SK-N-SH (cell line): Measurements from ENCODE around the gene PNMA3. TPM values are rescaled to one million over a fixed set of nuclear protein-coding genes. Genes with fewer than 3 reads are reported as not detected.

Experiments
- CTCF ChIA-PET: fragments of 300-600, 350-600 bp; formaldehyde crosslinking; extraction: SDS; loops from one replicate; lab custom pipeline; 2021; lab: Yijun Ruan, JAX
- POLR2A ChIA-PET: fragments of 350-600 bp; sonication (Branson Sonifier 250); formaldehyde crosslinking; extraction: SDS; loops from one replicate; lab custom pipeline; 2020; ENCODE audit warnings: antibody characterized with exemption, inconsistent platforms; lab: Yijun Ruan, JAX
- DNase-seq: peaks from one replicate; pipeline ENCODE4 v3.0.0; 2012
- H2AFZ ChIP-seq: fragments of 200-600 bp; sonication (generic); 2 replicates; pipeline ENCODE4 v1.8.1; 2016; ENCODE audit warnings: antibody characterized with exemption, mild to moderate bottlenecking, low read depth
- H3F3A ChIP-seq: fragments of 200-600 bp; sonication (generic); replicated peaks from 2 replicates; pipeline ENCODE3; 2016; ENCODE audit warnings: antibody characterized with exemption, mild to moderate bottlenecking; ENCODE audit not compliant: insufficient read depth
- H3K27ac ChIP-seq, 2 experiments: fragments of 200-500 bp in 1 of 2; fragments of 200-600 bp in 1 of 2; sonication (Bioruptor generic) in 1 of 2; sonication (generic), shearing (Covaris generic) in 1 of 2; 2 replicates each; pipeline versions ENCODE4 v1.5.1 to v1.6.1; 2014 to 2016; ENCODE audit warnings: low read depth in 2 of 2, inconsistent platforms in 1 of 2, low read length in 1 of 2, mild to moderate bottlenecking in 1 of 2, mixed read lengths in 1 of 2
- H3K27me3 ChIP-seq: fragments of 200-600 bp; sonication (generic), shearing (Covaris generic); 2 replicates; pipeline ENCODE4 v1.6.1; 2016; ENCODE audit warnings: mixed run types; ENCODE audit not compliant: insufficient read depth
- H3K36me3 ChIP-seq, 2 experiments: fragments of 200-500 bp in 1 of 2; fragments of 200-600 bp in 1 of 2; sonication (Bioruptor generic) in 1 of 2; sonication (generic) in 1 of 2; replicated peaks in 1 of 2; 2 replicates each; pipeline versions ENCODE3 to v1.5.1; 2014 to 2016; ENCODE audit warnings: low read length in 1 of 2, mild to moderate bottlenecking in 1 of 2; ENCODE audit not compliant: insufficient read depth in 2 of 2, control insufficient read depth in 1 of 2
- H3K4me1 ChIP-seq, 2 experiments: fragments of 200-500 bp in 1 of 2; fragments of 200-600 bp in 1 of 2; sonication (Bioruptor generic) in 1 of 2; sonication (generic), shearing (Covaris generic) in 1 of 2; 2 replicates each; pipeline versions ENCODE4 v1.5.1 to v1.6.1; 2014 to 2016; ENCODE audit warnings: low read depth in 1 of 2, low read length in 1 of 2, mixed run types in 1 of 2; ENCODE audit not compliant: insufficient read depth in 2 of 2, control insufficient read depth in 1 of 2
- H3K4me2 ChIP-seq: fragments of 200-600 bp; sonication (generic), shearing (Covaris generic); 2 replicates; pipeline ENCODE4 v1.6.1; 2017; ENCODE audit warnings: mixed run types
- H3K4me3 ChIP-seq, 2 experiments: fragments of 200-500 bp in 1 of 2; fragments of 200-600 bp in 1 of 2; sonication (Bioruptor generic) in 1 of 2; sonication (generic), shearing (Covaris generic) in 1 of 2; 2 replicates each; pipeline versions ENCODE4 v1.5.1 to v1.8.1; 2014 to 2016; ENCODE audit warnings: low read depth in 2 of 2, inconsistent platforms in 1 of 2, low read length in 1 of 2, mild to moderate bottlenecking in 1 of 2, mixed read lengths in 1 of 2, moderate library complexity in 1 of 2
- H3K79me2 ChIP-seq: fragments of 200-600 bp; sonication (generic); 2 replicates; pipeline ENCODE4 v1.8.1; 2017; ENCODE audit warnings: mild to moderate bottlenecking; ENCODE audit not compliant: insufficient read depth
- H3K9ac ChIP-seq: fragments of 200-600 bp; sonication (generic); 2 replicates; pipeline ENCODE4 v1.6.1; 2017; ENCODE audit warnings: mixed run types
- H3K9me2 ChIP-seq: fragments of 200-600 bp; sonication (generic); 2 replicates; pipeline ENCODE4 v1.6.1; 2017; ENCODE audit warnings: mixed run types
- H3K9me3 ChIP-seq: fragments of 200-600 bp; sonication (generic); 2 replicates; pipeline ENCODE4 v1.6.1; 2017; ENCODE audit warnings: mixed run types, mild to moderate bottlenecking, moderate library complexity
- H4K20me1 ChIP-seq: fragments of 200-600 bp; sonication (generic); 2 replicates; pipeline ENCODE4 v1.6.1; 2017; ENCODE audit warnings: mild to moderate bottlenecking, mixed run types; ENCODE audit not compliant: insufficient read depth
- EZH2phosphoT487 ChIP-seq: fragments of 200-600 bp; sonication (generic); IDR thresholded peaks from 2 replicates; pipeline ENCODE4 v1.6.1; 2017; ENCODE audit warnings: low read depth, mixed run types, mild to moderate bottlenecking, antibody characterized with exemption, moderate library complexity, borderline replicate concordance
- FOSL2 ChIP-seq: IDR thresholded peaks from 2 replicates; pipeline ENCODE4 v1.4.0; 2012; ENCODE audit warnings: low read depth, mild to moderate bottlenecking, moderate library complexity, borderline replicate concordance
- GABPA ChIP-seq: IDR thresholded peaks from 2 replicates; pipeline ENCODE4 v1.4.0; 2012; ENCODE audit warnings: low read depth, mild to moderate bottlenecking
- GATA2 ChIP-seq: sonication (generic); formaldehyde crosslinking; IDR thresholded peaks from 2 replicates; pipeline ENCODE4 v1.5.0; 2020; ENCODE audit warnings: mild to moderate bottlenecking, missing genetic modification reagents
- JUND ChIP-seq: IDR thresholded peaks from 2 replicates; pipeline ENCODE4 v1.4.0; 2012
- MXI1 ChIP-seq: IDR thresholded peaks from 2 replicates; pipeline ENCODE4 v1.6.1; 2012; ENCODE audit warnings: mild to moderate bottlenecking, low read depth, low read length, improper control_type of control experiment
- POLR2AphosphoS5 ChIP-seq: IDR thresholded peaks from 2 replicates; pipeline ENCODE4 v1.6.1; 2012; ENCODE audit warnings: low read depth, low read length
- RAD21 ChIP-seq: IDR thresholded peaks from 2 replicates; pipeline ENCODE4 v1.6.1; 2012; ENCODE audit warnings: mild to moderate bottlenecking, low read length
- RCOR1 ChIP-seq: fragments of 150-350 bp; IDR thresholded peaks from 2 replicates; pipeline ENCODE4 v1.6.1; 2017; ENCODE audit warnings: antibody characterized with exemption, low read length
- RFX5 ChIP-seq: IDR thresholded peaks from 2 replicates; pipeline ENCODE4 v1.6.1; 2012; ENCODE audit warnings: mild to moderate bottlenecking, improper control_type of control experiment, low read length
- RXRA ChIP-seq: IDR thresholded peaks from 2 replicates; pipeline ENCODE4 v1.4.0; 2012; ENCODE audit warnings: low read depth, mild to moderate bottlenecking, borderline replicate concordance
- SIN3A ChIP-seq: IDR thresholded peaks from 2 replicates; pipeline ENCODE4 v1.6.1; 2012; ENCODE audit warnings: low read depth, mild to moderate bottlenecking, low read length, moderate library complexity, borderline replicate concordance
- TAF1 ChIP-seq: IDR thresholded peaks from 2 replicates; pipeline ENCODE4 v1.6.1; 2012; ENCODE audit warnings: low read depth, mild to moderate bottlenecking, low read length, moderate library complexity, borderline replicate concordance
- TCF12 ChIP-seq: IDR thresholded peaks from 2 replicates; pipeline ENCODE4 v1.4.0; 2012
- TEAD4 ChIP-seq: IDR thresholded peaks from 2 replicates; pipeline ENCODE4 v1.4.0; 2012; ENCODE audit warnings: mild to moderate bottlenecking, borderline replicate concordance; ENCODE audit not compliant: insufficient read depth
- YY1 ChIP-seq: IDR thresholded peaks from 2 replicates; pipeline ENCODE4 v1.4.0; 2012; ENCODE audit warnings: low read depth, mild to moderate bottlenecking
- WGBS: methylation state at CpG from one replicate; pipeline ENCODE4 v1.1.6; 2017; ENCODE audit warnings: low lambda C conversion rate; 5-methylcytosine and 5-hydroxymethylcytosine counted together
- polyA plus RNA-seq, 3 experiments: library from polyadenylated mRNA; depleted of rRNA; stranded (reverse); fragments of >200 nt; gene quantifications; 2 replicates each; pipeline ENCODE4 v1.2.3, GENCODE V29; 2012
- TF ChIP-seq, protein P1 (sequence below): fragments of 150-350 bp; IDR thresholded peaks from 2 replicates; pipeline ENCODE4 v1.6.1; 2017; ENCODE audit warnings: antibody characterized with exemption, low read length, low read depth, borderline replicate concordance
- TF ChIP-seq, protein P2 (sequence below): IDR thresholded peaks from 2 replicates; pipeline ENCODE4 v1.4.0; 2012; ENCODE audit warnings: low read depth, borderline replicate concordance
- TF ChIP-seq, protein P3 (sequence below): fragments of 200-600 bp; sonication (generic); IDR thresholded peaks from 2 replicates; pipeline ENCODE4 v1.6.1; 2017; ENCODE audit warnings: antibody characterized with exemption, mild to moderate bottlenecking, moderate library complexity
- TF ChIP-seq, protein P4 (sequence below): IDR thresholded peaks from 2 replicates; pipeline ENCODE4 v1.4.0; 2012; ENCODE audit warnings: low read depth
- TF ChIP-seq, protein P5 (sequence below): IDR thresholded peaks from 2 replicates; pipeline ENCODE4 v1.4.0; 2012; ENCODE audit warnings: low read depth, borderline replicate concordance

PNMA3 gene
- polyA plus RNA-seq, 1 of the 3 experiments (the other 2 are of a cell fraction), result 0.12 TPM

DNA sequence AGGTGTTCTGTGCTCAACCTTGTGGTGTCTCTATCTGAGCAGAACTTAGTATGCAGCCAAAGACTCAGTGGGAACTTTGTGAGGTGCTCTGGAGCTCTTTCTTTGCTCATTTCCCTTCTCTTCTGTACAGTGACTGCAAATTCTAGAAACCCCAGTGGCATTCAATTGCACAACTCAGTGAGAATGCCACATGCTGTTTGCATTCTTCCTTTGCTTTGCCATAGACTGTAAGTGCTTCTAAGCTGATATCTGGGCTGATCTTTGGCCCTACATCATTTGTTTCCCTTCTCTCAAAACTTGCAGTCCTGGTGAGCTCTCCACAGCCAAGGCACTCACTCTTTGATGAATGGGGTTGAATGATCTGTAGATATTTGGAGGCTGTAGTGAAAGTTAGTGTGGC, 7.0 kb downstream of the PNMA3 start:
- H3K27ac ChIP-seq, result no peak overlapping the region
- ChIA-PET POLR2A (no interaction called here), CTCF (interaction anchor here (0.9 to 1.3 kb wide), 4 partner anchors 10 to 319 kb away, joined by 3 to 5 read pairs (median 4); no protein-coding TSS in a partner anchor)
- DNase-seq, result no peak
- H2AFZ ChIP-seq, result no peak overlapping the region
- H3K36me3 ChIP-seq, result no peaks in the 10 kb centered on the region
- no peaks in the 10 kb centered on the region for H3K79me2 ChIP-seq
- TF ChIP-seq, protein P1, sequence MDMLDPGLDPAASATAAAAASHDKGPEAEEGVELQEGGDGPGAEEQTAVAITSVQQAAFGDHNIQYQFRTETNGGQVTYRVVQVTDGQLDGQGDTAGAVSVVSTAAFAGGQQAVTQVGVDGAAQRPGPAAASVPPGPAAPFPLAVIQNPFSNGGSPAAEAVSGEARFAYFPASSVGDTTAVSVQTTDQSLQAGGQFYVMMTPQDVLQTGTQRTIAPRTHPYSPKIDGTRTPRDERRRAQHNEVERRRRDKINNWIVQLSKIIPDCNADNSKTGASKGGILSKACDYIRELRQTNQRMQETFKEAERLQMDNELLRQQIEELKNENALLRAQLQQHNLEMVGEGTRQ, result no peak
- TF ChIP-seq FOSL2 (no peak), SIN3A (no peak), GABPA (no peak), RCOR1 (no peak), RXRA (no peak), TCF12 (no peak), MXI1 (no peak), TEAD4 (no peak)
- TF ChIP-seq, protein P2, sequence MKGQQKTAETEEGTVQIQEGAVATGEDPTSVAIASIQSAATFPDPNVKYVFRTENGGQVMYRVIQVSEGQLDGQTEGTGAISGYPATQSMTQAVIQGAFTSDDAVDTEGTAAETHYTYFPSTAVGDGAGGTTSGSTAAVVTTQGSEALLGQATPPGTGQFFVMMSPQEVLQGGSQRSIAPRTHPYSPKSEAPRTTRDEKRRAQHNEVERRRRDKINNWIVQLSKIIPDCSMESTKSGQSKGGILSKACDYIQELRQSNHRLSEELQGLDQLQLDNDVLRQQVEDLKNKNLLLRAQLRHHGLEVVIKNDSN, result no peak
- TF ChIP-seq, protein P3, sequence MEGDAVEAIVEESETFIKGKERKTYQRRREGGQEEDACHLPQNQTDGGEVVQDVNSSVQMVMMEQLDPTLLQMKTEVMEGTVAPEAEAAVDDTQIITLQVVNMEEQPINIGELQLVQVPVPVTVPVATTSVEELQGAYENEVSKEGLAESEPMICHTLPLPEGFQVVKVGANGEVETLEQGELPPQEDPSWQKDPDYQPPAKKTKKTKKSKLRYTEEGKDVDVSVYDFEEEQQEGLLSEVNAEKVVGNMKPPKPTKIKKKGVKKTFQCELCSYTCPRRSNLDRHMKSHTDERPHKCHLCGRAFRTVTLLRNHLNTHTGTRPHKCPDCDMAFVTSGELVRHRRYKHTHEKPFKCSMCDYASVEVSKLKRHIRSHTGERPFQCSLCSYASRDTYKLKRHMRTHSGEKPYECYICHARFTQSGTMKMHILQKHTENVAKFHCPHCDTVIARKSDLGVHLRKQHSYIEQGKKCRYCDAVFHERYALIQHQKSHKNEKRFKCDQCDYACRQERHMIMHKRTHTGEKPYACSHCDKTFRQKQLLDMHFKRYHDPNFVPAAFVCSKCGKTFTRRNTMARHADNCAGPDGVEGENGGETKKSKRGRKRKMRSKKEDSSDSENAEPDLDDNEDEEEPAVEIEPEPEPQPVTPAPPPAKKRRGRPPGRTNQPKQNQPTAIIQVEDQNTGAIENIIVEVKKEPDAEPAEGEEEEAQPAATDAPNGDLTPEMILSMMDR, result no peak
- no peak overlapping the region for H3K9ac ChIP-seq
- no peaks in the 10 kb centered on the region for H3K4me1 ChIP-seq
- no peaks in the 10 kb centered on the region for H3K9me3 ChIP-seq
- no peaks in the 10 kb centered on the region for H4K20me1 ChIP-seq
- no peaks in the 10 kb centered on the region for H3F3A ChIP-seq
- H3K4me2 ChIP-seq, result no peak overlapping the region
- no peak overlapping the region for H3K4me3 ChIP-seq
- H3K27me3 ChIP-seq, result peaks cover 4% of the 10 kb centered on the region; the same call in 1 of the 2 replicates
- no peaks in the 10 kb centered on the region for H3K9me2 ChIP-seq

DNA sequence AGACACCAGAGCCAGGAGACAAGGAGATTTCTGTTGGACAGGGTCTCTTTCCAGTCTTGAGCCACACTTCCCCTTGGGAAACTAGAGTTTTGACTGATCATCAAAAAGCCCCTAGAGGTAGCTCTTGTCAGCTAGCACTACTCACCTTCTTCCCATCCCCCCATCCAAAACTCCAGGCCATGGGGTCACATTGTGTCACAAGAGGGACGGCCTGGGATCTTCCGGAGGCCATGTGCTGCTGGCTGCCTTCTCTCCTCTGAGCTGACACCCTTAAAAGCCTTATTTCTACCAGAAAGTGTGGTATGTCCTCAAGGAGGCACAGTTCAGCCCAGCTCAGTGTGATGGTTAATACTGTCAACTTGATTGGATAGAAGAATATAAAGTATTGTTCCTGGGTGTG, 7.8 kb downstream of the PNMA3 start:
- H3K36me3 ChIP-seq, result no peaks in the 10 kb centered on the region
- H3F3A ChIP-seq, result no peaks in the 10 kb centered on the region
- no peaks in the 10 kb centered on the region; the same call in 1 of the 2 replicates for H3K27me3 ChIP-seq
- 23% methylated on average over 2 of the region's 2 CpGs for WGBS
- H3K79me2 ChIP-seq, result no peaks in the 10 kb centered on the region
- ChIA-PET CTCF (interaction anchor here (1.0 kb wide), 1 partner anchor 318 kb away, joined by 3 read pairs; no protein-coding TSS in a partner anchor), POLR2A (no interaction called here)
- no peak overlapping the region for H3K9ac ChIP-seq
- no peak overlapping the region for H3K4me2 ChIP-seq
- no peaks in the 10 kb centered on the region for H3K9me2 ChIP-seq
- H2AFZ ChIP-seq, result no peak overlapping the region
- H4K20me1 ChIP-seq, result no peaks in the 10 kb centered on the region
- DNase-seq, result peak; percentile 13
- H3K9me3 ChIP-seq, result no peaks in the 10 kb centered on the region
- no peaks in the 10 kb centered on the region for H3K4me1 ChIP-seq
- no peak overlapping the region for H3K4me3 ChIP-seq
- H3K27ac ChIP-seq, result no peak overlapping the region
- TF ChIP-seq JUND (no peak), POLR2AphosphoS5 (no peak), RAD21 (no peak), TEAD4 (no peak), GATA2 (CRISPR knock-in tag) (no peak), EZH2phosphoT487 (no peak), YY1 (no peak), RFX5 (no peak), RCOR1 (no peak), TAF1 (no peak)
- TF ChIP-seq, protein P3, result no peak
- TF ChIP-seq, protein P4, sequence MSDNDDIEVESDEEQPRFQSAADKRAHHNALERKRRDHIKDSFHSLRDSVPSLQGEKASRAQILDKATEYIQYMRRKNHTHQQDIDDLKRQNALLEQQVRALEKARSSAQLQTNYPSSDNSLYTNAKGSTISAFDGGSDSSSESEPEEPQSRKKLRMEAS, result no peak
- TF ChIP-seq, protein P5, sequence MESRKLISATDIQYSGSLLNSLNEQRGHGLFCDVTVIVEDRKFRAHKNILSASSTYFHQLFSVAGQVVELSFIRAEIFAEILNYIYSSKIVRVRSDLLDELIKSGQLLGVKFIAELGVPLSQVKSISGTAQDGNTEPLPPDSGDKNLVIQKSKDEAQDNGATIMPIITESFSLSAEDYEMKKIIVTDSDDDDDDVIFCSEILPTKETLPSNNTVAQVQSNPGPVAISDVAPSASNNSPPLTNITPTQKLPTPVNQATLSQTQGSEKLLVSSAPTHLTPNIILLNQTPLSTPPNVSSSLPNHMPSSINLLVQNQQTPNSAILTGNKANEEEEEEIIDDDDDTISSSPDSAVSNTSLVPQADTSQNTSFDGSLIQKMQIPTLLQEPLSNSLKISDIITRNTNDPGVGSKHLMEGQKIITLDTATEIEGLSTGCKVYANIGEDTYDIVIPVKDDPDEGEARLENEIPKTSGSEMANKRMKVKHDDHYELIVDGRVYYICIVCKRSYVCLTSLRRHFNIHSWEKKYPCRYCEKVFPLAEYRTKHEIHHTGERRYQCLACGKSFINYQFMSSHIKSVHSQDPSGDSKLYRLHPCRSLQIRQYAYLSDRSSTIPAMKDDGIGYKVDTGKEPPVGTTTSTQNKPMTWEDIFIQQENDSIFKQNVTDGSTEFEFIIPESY, result no peak
